NB4 (cell line): Measurements from ENCODE around the gene DNAJC22.
"Not testable (repeated sequence)": the region's sequence is repeated elsewhere in the genome, so short reads cannot be mapped to it uniquely, and the experiment has no call there.

Source experiments
- DNase-seq: peaks from one replicate; pipeline ENCODE4 v3.0.0; 2010; ENCODE audit warnings: low read depth
- H3K4me3 ChIP-seq: one replicate; pipeline ENCODE4 v1.5.1; 2011; ENCODE audit warnings: mild to moderate bottlenecking, low read depth, low read length, moderate library complexity
- CTCF ChIP-seq: IDR thresholded peaks from one replicate; pipeline ENCODE4 v1.5.1; 2012; ENCODE audit warnings: low read depth, low read length
- MAX ChIP-seq: IDR thresholded peaks from 2 replicates; pipeline ENCODE4 v1.6.1; 2011; ENCODE audit warnings: low read depth, low read length
- MYC ChIP-seq: IDR thresholded peaks from 2 replicates; pipeline ENCODE4 v1.6.1; 2011; ENCODE audit warnings: low read depth, low read length
- POLR2A ChIP-seq: IDR thresholded peaks from 2 replicates; pipeline ENCODE4 v1.6.1; 2011; ENCODE audit warnings: mild to moderate bottlenecking; ENCODE audit not compliant: insufficient read length; ENCODE audit errors: extremely low read depth

DNAJC22 gene

DNA sequence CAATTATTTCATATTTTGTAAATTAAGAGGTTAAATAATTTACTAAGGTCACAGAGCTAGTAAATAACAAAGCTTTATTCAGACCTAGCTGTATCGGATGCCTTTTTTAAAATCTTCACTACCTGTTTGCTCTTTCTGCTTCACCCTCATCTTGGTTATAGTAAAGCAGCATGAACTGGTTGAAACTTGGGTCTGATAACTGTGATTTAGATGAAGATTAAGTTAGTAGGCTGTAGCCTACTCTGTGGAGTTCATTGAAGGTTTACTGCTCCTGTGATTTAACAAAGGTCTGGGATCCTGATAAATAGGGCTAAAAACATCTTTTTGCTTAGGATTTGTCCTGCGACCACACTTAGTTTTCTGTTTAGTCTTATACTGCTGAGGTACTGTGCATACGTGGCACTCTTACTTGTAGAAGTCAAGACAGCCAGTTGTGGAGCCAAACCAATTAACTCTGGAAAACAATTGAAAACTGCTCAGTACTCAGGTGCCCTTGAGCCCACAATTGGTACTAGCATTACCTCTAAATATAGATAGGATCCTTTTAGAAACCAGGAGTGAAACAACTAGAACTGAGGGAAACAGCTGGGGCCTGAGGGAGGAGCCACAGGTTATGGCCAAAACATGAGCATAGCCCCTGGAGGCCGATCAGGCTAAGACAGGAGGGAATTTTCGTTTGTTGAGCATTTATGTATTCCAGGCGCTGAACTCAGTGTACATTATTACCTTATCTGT is 22.9 kb downstream of the DNAJC22 start:
- no peak overlapping the region for H3K4me3 ChIP-seq
- no peak for TF ChIP-seq MYC
- TF ChIP-seq CTCF = peak; percentile 24
- peak; percentile 62 for DNase-seq

GRCh38 chr12:49370539-49370938 is 23.9 kb downstream of the DNAJC22 start:
- no peak overlapping the region for H3K4me3 ChIP-seq
- TF ChIP-seq MAX (no peak), MYC (no peak), POLR2A (no peak), CTCF (no peak)
- DNase-seq = no peak

- no peak overlapping the region for H3K4me3 ChIP-seq
- no peak for DNase-seq
- TF ChIP-seq MAX (no peak), POLR2A (no peak), CTCF (no peak), MYC (no peak)
These were observed 28.7 kb downstream of the DNAJC22 start for GRCh38 chr12:49375406-49375805.

GRCh38 chr12:49377386-49377785 is 30.7 kb downstream of the DNAJC22 start:
- no peak overlapping the region for H3K4me3 ChIP-seq
- DNase-seq = no peak
- TF ChIP-seq POLR2A = no peak
- TF ChIP-seq CTCF = no peak
- no peak for TF ChIP-seq MYC
- TF ChIP-seq MAX = no peak

- not testable (repeated sequence) for DNase-seq, H3K4me3 ChIP-seq
These were observed 33.5 kb downstream of the DNAJC22 start for GRCh38 chr12:49380184-49380583.

DNA sequence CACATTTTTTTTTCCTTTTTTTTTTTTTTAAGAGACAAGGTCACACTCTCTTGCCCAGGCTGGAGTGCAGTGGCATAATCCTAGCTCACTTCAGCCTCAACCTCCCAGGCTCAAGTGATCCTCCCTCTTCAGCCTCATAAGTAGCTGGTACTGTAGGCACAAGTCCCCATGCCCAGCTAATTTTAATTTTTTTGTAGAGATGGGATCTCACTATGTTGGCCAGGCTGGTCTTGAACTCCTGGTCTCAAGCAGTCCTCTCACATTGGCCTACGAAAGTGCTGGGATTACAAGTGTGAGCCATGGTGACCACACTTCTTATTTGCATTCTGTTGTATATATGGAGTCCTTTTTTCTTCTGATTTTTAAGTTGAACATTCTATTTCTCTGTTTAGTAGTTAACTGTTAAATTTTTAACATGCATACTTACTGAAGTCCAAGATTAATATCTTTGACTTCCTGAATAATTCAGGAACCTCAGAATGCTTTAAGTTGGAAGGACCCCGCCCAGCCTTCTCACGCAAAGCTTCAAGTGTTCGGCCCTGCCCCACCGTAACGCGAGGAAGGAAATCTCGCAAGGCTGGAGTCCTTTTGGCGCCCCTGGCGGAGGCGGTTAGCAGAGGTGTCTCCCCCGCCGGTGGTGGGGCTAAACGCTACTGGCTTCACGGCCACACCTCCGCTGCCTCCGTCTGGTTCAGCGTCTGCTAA is 42.1 kb downstream of the DNAJC22 start:
- DNase-seq = peak; percentile 69
- no peak overlapping the region for H3K4me3 ChIP-seq
- TF ChIP-seq MYC (no peak), CTCF (peak; percentile 11)
